GM12892 (cell line): ENCODE data around the gene PSEN2.

Experiments
- POLR2A ChIP-seq: IDR thresholded peaks from 2 replicates; pipeline ENCODE4 v1.6.1; 2011; ENCODE audit warnings: low read depth, low read length, control low read depth
- POLR2AphosphoS5 ChIP-seq: IDR thresholded peaks from 2 replicates; pipeline ENCODE4 v1.6.1; 2011; ENCODE audit warnings: low read depth, low read length, control low read depth
- TAF1 ChIP-seq: IDR thresholded peaks from 2 replicates; pipeline ENCODE4 v1.6.1; 2011; ENCODE audit warnings: low read depth, mild to moderate bottlenecking, control low read depth, low read length, borderline replicate concordance

- TF ChIP-seq POLR2A (no peak), TAF1 (no peak), POLR2AphosphoS5 (no peak)
Measured at GRCh38 chr1:226912587-226913176, 42.3 kb downstream of the PSEN2 start.
